PC-9 (cell line): ENCODE results near the gene ZNRF1.

Experiments used
- EZH2 ChIP-seq: fragments of 200-600 bp; sonication (generic); IDR thresholded peaks from 2 replicates; pipeline ENCODE4 v1.8.0; 2017; ENCODE audit warnings: antibody characterized with exemption, low read depth
- TF ChIP-seq, protein P1 (sequence below): fragments of 200-600 bp; sonication (generic); conservative IDR thresholded peaks from 2 replicates; pipeline ENCODE4 v1.6.1; 2017; ENCODE audit warnings: mixed run types, antibody characterized with exemption, mild to moderate bottlenecking, moderate library complexity

GRCh38 chr16:75114946-75115825 is 116.4 kb downstream of the ZNRF1 start:
- no peak for TF ChIP-seq EZH2
- TF ChIP-seq, protein P1, sequence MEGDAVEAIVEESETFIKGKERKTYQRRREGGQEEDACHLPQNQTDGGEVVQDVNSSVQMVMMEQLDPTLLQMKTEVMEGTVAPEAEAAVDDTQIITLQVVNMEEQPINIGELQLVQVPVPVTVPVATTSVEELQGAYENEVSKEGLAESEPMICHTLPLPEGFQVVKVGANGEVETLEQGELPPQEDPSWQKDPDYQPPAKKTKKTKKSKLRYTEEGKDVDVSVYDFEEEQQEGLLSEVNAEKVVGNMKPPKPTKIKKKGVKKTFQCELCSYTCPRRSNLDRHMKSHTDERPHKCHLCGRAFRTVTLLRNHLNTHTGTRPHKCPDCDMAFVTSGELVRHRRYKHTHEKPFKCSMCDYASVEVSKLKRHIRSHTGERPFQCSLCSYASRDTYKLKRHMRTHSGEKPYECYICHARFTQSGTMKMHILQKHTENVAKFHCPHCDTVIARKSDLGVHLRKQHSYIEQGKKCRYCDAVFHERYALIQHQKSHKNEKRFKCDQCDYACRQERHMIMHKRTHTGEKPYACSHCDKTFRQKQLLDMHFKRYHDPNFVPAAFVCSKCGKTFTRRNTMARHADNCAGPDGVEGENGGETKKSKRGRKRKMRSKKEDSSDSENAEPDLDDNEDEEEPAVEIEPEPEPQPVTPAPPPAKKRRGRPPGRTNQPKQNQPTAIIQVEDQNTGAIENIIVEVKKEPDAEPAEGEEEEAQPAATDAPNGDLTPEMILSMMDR: no peak
